ENCODE measurements around the gene GALNTL6. TPM values are rescaled to one million over a fixed set of nuclear protein-coding genes. Genes with fewer than 3 reads are reported as not detected.

The GALNTL6 gene
- total and polyA plus RNA-seq, 8 donors: 0.13 to 0.41 (median 0.21) TPM; not detected in 4

DNA sequence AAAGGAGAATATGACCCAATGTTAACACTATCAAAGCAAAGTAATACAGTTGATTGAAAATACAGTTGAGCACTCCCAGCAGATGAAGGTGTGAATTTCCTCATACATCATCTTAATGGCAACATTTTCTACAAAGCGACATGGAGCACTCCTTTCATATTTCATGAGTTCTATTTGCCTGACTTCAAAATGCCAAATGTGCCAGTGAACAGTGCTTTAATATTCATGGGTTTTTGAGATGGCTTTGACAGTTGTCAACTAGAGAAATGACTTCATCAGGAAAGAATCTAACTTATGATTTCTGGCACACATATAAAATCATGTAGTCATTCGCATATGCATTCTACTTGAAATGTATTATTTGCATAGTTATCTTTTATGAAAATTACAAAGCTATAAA is 222.4 kb downstream of the GALNTL6 start:
- FAIRE-seq (no peak), ATAC-seq (no peak), DNase-seq (no peak)
- Histone ChIP-seq H3K4me3 (no peak overlapping the region), H3K27ac (no peak overlapping the region), H3K4me1 (no peaks in the 10 kb centered on the region), H3K9me3 (no peaks in the 10 kb centered on the region), H3K36me3 (no peaks in the 10 kb centered on the region), H3K27me3 (no peaks in the 10 kb centered on the region)
- intact Hi-C loops (cut with DNase I): no loop called here
- TF ChIP-seq, protein P1, sequence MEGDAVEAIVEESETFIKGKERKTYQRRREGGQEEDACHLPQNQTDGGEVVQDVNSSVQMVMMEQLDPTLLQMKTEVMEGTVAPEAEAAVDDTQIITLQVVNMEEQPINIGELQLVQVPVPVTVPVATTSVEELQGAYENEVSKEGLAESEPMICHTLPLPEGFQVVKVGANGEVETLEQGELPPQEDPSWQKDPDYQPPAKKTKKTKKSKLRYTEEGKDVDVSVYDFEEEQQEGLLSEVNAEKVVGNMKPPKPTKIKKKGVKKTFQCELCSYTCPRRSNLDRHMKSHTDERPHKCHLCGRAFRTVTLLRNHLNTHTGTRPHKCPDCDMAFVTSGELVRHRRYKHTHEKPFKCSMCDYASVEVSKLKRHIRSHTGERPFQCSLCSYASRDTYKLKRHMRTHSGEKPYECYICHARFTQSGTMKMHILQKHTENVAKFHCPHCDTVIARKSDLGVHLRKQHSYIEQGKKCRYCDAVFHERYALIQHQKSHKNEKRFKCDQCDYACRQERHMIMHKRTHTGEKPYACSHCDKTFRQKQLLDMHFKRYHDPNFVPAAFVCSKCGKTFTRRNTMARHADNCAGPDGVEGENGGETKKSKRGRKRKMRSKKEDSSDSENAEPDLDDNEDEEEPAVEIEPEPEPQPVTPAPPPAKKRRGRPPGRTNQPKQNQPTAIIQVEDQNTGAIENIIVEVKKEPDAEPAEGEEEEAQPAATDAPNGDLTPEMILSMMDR (IDR thresholded peaks at IDR 0.05): no peak
- 81 to 86% methylated on average over 2 of the region's 2 CpGs for WGBS, 2 donors

- TF ChIP-seq, protein P1 (IDR thresholded peaks at IDR 0.05): no peak
- Histone ChIP-seq H3K27ac (no peak overlapping the region), H3K4me1 (no peaks in the 10 kb centered on the region), H3K9me3 (no peaks in the 10 kb centered on the region), H3K4me3 (no peak overlapping the region), H3K36me3 (no peaks in the 10 kb centered on the region), H3K27me3 (no peaks in the 10 kb centered on the region)
- no peak for DNase-seq
- FAIRE-seq: no peak
- intact Hi-C loops (cut with DNase I): no loop called here
- no peak for ATAC-seq
Measured at GRCh38 chr4:172040766-172041165, 227.6 kb downstream of the GALNTL6 start.

DNA sequence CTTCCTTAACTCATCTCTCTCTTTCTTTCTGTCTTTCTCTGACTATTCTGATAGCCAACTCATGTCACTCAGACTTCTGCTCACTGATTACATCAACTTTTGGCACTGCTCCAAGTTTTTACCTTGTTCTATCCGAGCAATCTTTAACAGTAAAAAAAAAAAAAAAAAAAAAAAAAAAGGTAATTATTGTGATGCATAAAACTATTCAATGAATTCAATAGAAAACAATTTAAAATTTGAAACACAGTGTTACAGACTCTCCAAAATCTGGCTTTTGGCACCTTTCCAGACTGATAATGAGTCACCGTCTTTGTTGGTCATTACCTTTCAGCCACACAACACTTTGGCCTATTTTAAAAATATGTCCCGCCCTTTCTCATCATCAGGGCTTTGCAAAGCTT is 229.5 kb downstream of the GALNTL6 start:
- H3K9me3 ChIP-seq: no peaks in the 10 kb centered on the region
- 40 to 46% methylated on average over 3 of the region's 3 CpGs for WGBS, 2 donors
- intact Hi-C loops (cut with DNase I): no loop called here
- peak in 1 of 4 donors; percentile 65 for ATAC-seq
- no peaks in the 10 kb centered on the region for H3K36me3 ChIP-seq
- H3K27me3 ChIP-seq: no peaks in the 10 kb centered on the region
- no peak for FAIRE-seq
- DNase-seq: no peak
- H3K4me3 ChIP-seq: no peak overlapping the region
- no peak overlapping the region for H3K27ac ChIP-seq
- no peaks in the 10 kb centered on the region for H3K4me1 ChIP-seq
- TF ChIP-seq, protein P1 (IDR thresholded peaks at IDR 0.05): no peak

DNA sequence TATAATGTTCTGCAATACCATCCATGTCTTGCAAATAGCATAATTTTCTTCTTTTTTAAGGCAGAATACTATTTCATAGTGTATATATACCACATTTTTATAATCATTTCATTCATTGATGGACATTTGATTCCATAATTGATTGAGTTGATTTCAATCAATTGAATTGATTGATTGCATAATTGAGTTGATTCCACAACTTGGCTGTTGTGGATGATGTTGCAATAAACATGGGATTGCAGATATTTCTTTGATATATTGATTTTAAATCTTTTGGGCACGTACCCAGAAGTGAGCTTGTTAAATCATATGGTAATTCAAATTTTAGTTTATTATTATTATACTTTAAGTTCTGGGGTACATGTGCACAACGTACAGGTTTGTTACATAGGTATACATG is 232.8 kb downstream of the GALNTL6 start:
- 57 to 71% methylated on average over 2 of the region's 2 CpGs for WGBS, 2 donors
- no peaks in the 10 kb centered on the region for H3K4me1 ChIP-seq

DNA sequence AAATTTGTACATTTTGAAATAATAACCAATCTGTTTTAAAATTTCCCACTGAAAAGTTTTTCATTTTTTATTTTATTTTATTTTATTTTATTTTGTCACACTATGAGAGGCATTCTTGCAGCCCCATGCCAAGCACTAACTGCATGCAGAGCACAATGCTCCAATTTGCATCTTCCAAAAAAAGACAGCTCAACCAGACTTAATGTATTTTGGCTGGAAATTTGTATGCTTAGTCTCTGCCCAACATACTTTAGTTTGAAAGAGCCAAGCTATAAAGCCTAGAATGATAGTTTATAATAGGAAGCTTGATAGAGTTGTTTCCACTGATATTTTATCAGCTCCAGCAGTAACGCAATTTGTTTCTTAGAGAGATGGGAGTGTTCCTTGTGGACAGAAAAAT is 235.5 kb downstream of the GALNTL6 start:
- Histone ChIP-seq H3K9me3 (no peaks in the 10 kb centered on the region), H3K4me3 (no peak overlapping the region), H3K4me1 (no peaks in the 10 kb centered on the region), H3K36me3 (no peaks in the 10 kb centered on the region), H3K27me3 (no peaks in the 10 kb centered on the region), H3K27ac (no peak overlapping the region)
- DNase-seq: no peak
- intact Hi-C loops (cut with DNase I): no loop called here
- WGBS, 2 donors: 73 to 86% methylated on average over 1 of the region's 1 CpG
- FAIRE-seq: no peak
- TF ChIP-seq, protein P1 (IDR thresholded peaks at IDR 0.05): no peak
- ATAC-seq: no peak

More for the DNA sequence above, 232.8 kb downstream of the GALNTL6 start:
- intact Hi-C loops (cut with DNase I): no loop called here
- no peak for DNase-seq
- no peak overlapping the region for H3K4me3 ChIP-seq
- no peaks in the 10 kb centered on the region for H3K9me3 ChIP-seq
- no peaks in the 10 kb centered on the region for H3K27me3 ChIP-seq
- no peaks in the 10 kb centered on the region for H3K36me3 ChIP-seq
- ATAC-seq: no peak
- FAIRE-seq: no peak
- H3K27ac ChIP-seq: no peak overlapping the region
- TF ChIP-seq, protein P1 (IDR thresholded peaks at IDR 0.05): no peak

Data from pancreas (tissue), 10 donors.